ENCODE measurements around the gene MCM5.

The MCM5 gene

GRCh38 chr22:35409783-35410662 lies 10.1 kb downstream of the MCM5 start:
- DNase-seq (ENCODE audit: insufficient read length) = peak; percentile 62
- no peak for FAIRE-seq
- TF ChIP-seq POLR2A (IDR thresholded peaks at IDR 0.05; ENCODE audit: low read depth, low read length) (peak; percentile 52; the same call in 1 of the 2 replicates), POLR2AphosphoS5 (IDR thresholded peaks at IDR 0.05; ENCODE audit: low read depth, low read length) (peak; percentile 73), TAF1 (IDR thresholded peaks at IDR 0.05; ENCODE audit: borderline replicate concordance, low read depth, low read length) (no peak)

GRCh38 chr22:35410663-35411034 lies 10.7 kb downstream of the MCM5 start:
- no peak for TF ChIP-seq TAF1 (IDR thresholded peaks at IDR 0.05; ENCODE audit: borderline replicate concordance, low read depth, low read length)
- no peak; the same call in none of the 2 replicates for TF ChIP-seq POLR2AphosphoS5 (IDR thresholded peaks at IDR 0.05; ENCODE audit: low read depth, low read length)
- TF ChIP-seq POLR2A (IDR thresholded peaks at IDR 0.05; ENCODE audit: low read depth, low read length) = no peak
- no peak for DNase-seq (ENCODE audit: insufficient read length)
- FAIRE-seq = no peak

- FAIRE-seq (peak; percentile 96), DNase-seq (ENCODE audit: insufficient read length) (peak; percentile 52)
- no peak; the same call in 1 of the 2 replicates for TF ChIP-seq TAF1 (IDR thresholded peaks at IDR 0.05; ENCODE audit: borderline replicate concordance, low read depth, low read length)
- no peak for TF ChIP-seq POLR2AphosphoS5 (IDR thresholded peaks at IDR 0.05; ENCODE audit: low read depth, low read length)
- TF ChIP-seq POLR2A (IDR thresholded peaks at IDR 0.05; ENCODE audit: low read depth, low read length) = no peak; the same call in 1 of the 2 replicates
These were observed 11.2 kb downstream of the MCM5 start for GRCh38 chr22:35411102-35411501.

GRCh38 chr22:35413624-35414023 lies 13.7 kb downstream of the MCM5 start:
- no peak for TF ChIP-seq POLR2A (IDR thresholded peaks at IDR 0.05; ENCODE audit: low read depth, low read length)
- TF ChIP-seq TAF1 (IDR thresholded peaks at IDR 0.05; ENCODE audit: borderline replicate concordance, low read depth, low read length) = no peak
- TF ChIP-seq POLR2AphosphoS5 (IDR thresholded peaks at IDR 0.05; ENCODE audit: low read depth, low read length) = no peak; the same call in 1 of the 2 replicates
- no peak for DNase-seq (ENCODE audit: insufficient read length)
- no peak for FAIRE-seq

- no peak for TF ChIP-seq POLR2AphosphoS5 (IDR thresholded peaks at IDR 0.05; ENCODE audit: low read depth, low read length)
- TF ChIP-seq POLR2A (IDR thresholded peaks at IDR 0.05; ENCODE audit: low read depth, low read length) = peak; percentile 41; the same call in 1 of the 2 replicates
- no peak for FAIRE-seq
- DNase-seq (ENCODE audit: insufficient read length) = no peak
These were observed 17.7 kb downstream of the MCM5 start for GRCh38 chr22:35417606-35418005.

GRCh38 chr22:35418088-35418487 lies 18.1 kb downstream of the MCM5 start:
- no peak for FAIRE-seq
- no peak for DNase-seq (ENCODE audit: insufficient read length)
- TF ChIP-seq POLR2AphosphoS5 (IDR thresholded peaks at IDR 0.05; ENCODE audit: low read depth, low read length) = no peak
- TF ChIP-seq TAF1 (IDR thresholded peaks at IDR 0.05; ENCODE audit: borderline replicate concordance, low read depth, low read length) = no peak
- no peak for TF ChIP-seq POLR2A (IDR thresholded peaks at IDR 0.05; ENCODE audit: low read depth, low read length)

GRCh38 chr22:35418731-35419130 lies 18.8 kb downstream of the MCM5 start:
- no peak for TF ChIP-seq POLR2A (IDR thresholded peaks at IDR 0.05; ENCODE audit: low read depth, low read length)
- TF ChIP-seq TAF1 (IDR thresholded peaks at IDR 0.05; ENCODE audit: borderline replicate concordance, low read depth, low read length) = no peak
- TF ChIP-seq POLR2AphosphoS5 (IDR thresholded peaks at IDR 0.05; ENCODE audit: low read depth, low read length) = no peak
- FAIRE-seq (no peak), DNase-seq (ENCODE audit: insufficient read length) (no peak)

- DNase-seq (ENCODE audit: insufficient read length) = no peak
- FAIRE-seq = no peak
- TF ChIP-seq POLR2A (IDR thresholded peaks at IDR 0.05; ENCODE audit: low read depth, low read length) (no peak; the same call in 1 of the 2 replicates), TAF1 (IDR thresholded peaks at IDR 0.05; ENCODE audit: borderline replicate concordance, low read depth, low read length) (no peak), POLR2AphosphoS5 (IDR thresholded peaks at IDR 0.05; ENCODE audit: low read depth, low read length) (no peak)
These were observed 19.8 kb downstream of the MCM5 start for GRCh38 chr22:35419756-35420155.

- FAIRE-seq = no peak
- no peak for DNase-seq (ENCODE audit: insufficient read length)
These were observed 21.2 kb downstream of the MCM5 start for GRCh38 chr22:35421121-35421520.

GRCh38 chr22:35422145-35422544 lies 22.2 kb downstream of the MCM5 start:
- no peak for DNase-seq (ENCODE audit: insufficient read length)
- TF ChIP-seq TAF1 (IDR thresholded peaks at IDR 0.05; ENCODE audit: borderline replicate concordance, low read depth, low read length) (no peak), POLR2A (IDR thresholded peaks at IDR 0.05; ENCODE audit: low read depth, low read length) (no peak), POLR2AphosphoS5 (IDR thresholded peaks at IDR 0.05; ENCODE audit: low read depth, low read length) (peak; percentile 53)
- no peak for FAIRE-seq

More at GRCh38 chr22:35421121-35421520, 21.2 kb downstream of the MCM5 start:
- TF ChIP-seq POLR2A (IDR thresholded peaks at IDR 0.05; ENCODE audit: low read depth, low read length) = 0 out of 2 replicates have a peak, but pooled peaks have one; percentile 28
- TF ChIP-seq POLR2AphosphoS5 (IDR thresholded peaks at IDR 0.05; ENCODE audit: low read depth, low read length) = no peak

- DNase-seq (ENCODE audit: insufficient read length) (no peak), FAIRE-seq (no peak)
- no peak for TF ChIP-seq POLR2A (IDR thresholded peaks at IDR 0.05; ENCODE audit: low read depth, low read length)
- TF ChIP-seq POLR2AphosphoS5 (IDR thresholded peaks at IDR 0.05; ENCODE audit: low read depth, low read length) = no peak
- no peak for TF ChIP-seq TAF1 (IDR thresholded peaks at IDR 0.05; ENCODE audit: borderline replicate concordance, low read depth, low read length)
These were observed 23.0 kb downstream of the MCM5 start for GRCh38 chr22:35422936-35423335.

GRCh38 chr22:35424081-35424480 lies 24.1 kb downstream of the MCM5 start:
- DNase-seq (ENCODE audit: insufficient read length) (no peak), FAIRE-seq (no peak)
- TF ChIP-seq TAF1 (IDR thresholded peaks at IDR 0.05; ENCODE audit: borderline replicate concordance, low read depth, low read length) (no peak), POLR2AphosphoS5 (IDR thresholded peaks at IDR 0.05; ENCODE audit: low read depth, low read length) (no peak), POLR2A (IDR thresholded peaks at IDR 0.05; ENCODE audit: low read depth, low read length) (no peak)
